NCI-H146 treated with DMSO at 0.1 percent for 48 hours (cell line): ENCODE results near the gene PNLDC1.
"Not testable (repeated sequence)": the region's sequence is repeated elsewhere in the genome, so short reads cannot be mapped to it uniquely, and the experiment has no call there.

Experiments
- DNase-seq: peaks from one replicate; lab custom pipeline; 2025; ENCODE audit not compliant: unreplicated experiment; lab: John Stamatoyannopoulos, UW

The PNLDC1 gene

GRCh38 chr6:159778542-159779103 lies 21.5 kb upstream of the PNLDC1 start:
- no peak for DNase-seq

GRCh38 chr6:159788276-159788675 lies 11.8 kb upstream of the PNLDC1 start:
- DNase-seq: no peak

DNA sequence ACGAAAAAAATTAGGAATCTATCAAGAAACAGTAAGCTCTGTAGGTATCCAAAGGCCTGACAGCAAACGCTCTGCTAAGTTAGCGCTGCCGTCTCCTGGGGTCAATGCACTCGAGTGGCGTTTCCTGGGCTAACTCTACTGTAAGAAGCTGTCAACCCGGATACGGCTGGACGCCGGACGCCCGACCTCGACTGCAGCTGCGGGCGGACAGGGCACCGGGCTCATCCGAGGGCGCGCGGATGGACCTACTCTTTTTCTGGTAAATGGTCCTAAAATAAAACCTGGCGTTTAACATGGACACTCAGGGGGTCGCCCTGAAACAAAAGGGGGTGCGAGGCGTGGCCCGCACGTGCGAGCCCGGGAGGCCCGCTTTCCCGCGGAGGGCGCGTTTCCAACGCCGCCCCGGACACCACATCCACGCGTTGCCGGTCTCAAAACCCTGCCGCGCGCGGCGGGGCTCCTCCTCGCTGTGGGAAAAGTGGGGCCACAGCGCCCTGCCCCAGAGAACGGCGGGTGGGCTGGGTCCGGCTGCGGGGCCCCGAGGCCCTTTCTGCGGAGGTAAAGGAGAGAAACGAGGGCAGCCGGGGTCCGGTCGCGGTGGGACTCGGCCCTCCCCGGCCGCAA lies 11.2 kb upstream of the PNLDC1 start:
- DNase-seq: no peak

- peak; percentile 100 for DNase-seq
These were observed 10.5 kb upstream of the PNLDC1 start, which contains the start of gene TCP1 for GRCh38 chr6:159789377-159790148. Gene TCP1, minus strand, starts transcription at chr6:159789602. Its CDS starts 134 bp downstream, at chr6:159789468.

GRCh38 chr6:159790149-159790955 lies 9.7 kb upstream of the PNLDC1 start, which contains the start of gene MRPL18:
Gene MRPL18, plus strand, starts transcription at chr6:159790467. Its CDS starts 121 bp downstream, at chr6:159790588.
- DNase-seq: peak; percentile 98

DNA sequence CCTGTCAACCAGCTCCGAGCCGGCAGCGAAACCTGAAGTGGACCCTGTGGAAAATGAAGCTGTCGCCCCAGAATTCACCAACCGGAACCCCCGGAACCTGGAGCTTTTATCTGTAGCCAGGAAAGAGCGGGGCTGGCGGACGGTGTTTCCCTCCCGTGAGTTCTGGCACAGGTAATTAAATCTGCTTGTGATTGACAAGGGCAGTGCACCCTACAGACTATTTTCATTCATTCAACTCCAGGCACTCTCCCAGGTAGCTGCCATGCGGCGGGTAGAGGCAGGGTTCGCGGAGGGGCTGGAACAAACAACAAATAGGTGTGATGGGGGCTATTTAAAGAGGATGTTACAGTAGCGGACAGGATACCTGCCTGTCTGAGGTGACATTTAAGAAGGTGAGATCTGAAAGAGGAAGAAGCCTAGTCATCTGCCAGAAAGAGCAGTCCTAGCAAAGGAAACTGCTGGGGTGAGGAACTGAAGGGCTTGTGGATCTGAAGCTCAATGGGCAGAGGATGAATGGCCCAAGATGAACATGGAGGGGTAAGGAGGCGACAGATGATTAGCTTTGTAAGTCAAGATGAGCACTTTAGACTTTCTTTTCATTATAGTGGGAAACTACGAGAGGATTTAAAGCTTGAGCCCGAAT lies 9.0 kb upstream of the PNLDC1 start:
- peak; percentile 42 for DNase-seq

DNA sequence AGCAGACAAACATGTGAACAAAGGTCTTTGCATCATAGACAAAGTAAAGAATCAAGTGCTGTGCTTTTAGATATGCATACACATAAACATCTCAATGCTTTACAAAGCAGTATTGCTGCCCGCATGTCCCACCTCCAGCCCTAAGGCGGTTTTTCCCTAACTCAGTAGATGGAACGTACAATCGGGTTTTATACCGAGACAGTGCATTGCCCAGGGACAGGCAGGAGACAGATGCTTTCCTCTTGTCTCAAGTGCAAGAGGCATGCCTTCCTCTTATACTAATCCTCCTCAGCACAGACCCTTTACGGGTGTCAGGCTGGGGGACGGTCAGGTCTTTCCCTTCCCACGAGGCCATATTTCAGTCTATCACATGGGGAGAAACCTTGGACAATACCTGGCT lies 5.1 kb upstream of the PNLDC1 start:
- not testable (repeated sequence) for DNase-seq

- no peak for DNase-seq
These were observed 2.5 kb upstream of the PNLDC1 start for GRCh38 chr6:159797554-159797953.

GRCh38 chr6:159801935-159802334 lies 1.9 kb downstream of the PNLDC1 start:
- no peak for DNase-seq

GRCh38 chr6:159804504-159804903 lies 4.4 kb downstream of the PNLDC1 start:
- no peak for DNase-seq

- no peak for DNase-seq
These were observed 5.5 kb downstream of the PNLDC1 start for GRCh38 chr6:159805440-159806020.

GRCh38 chr6:159806021-159806458 lies 6.0 kb downstream of the PNLDC1 start:
- no peak for DNase-seq

DNA sequence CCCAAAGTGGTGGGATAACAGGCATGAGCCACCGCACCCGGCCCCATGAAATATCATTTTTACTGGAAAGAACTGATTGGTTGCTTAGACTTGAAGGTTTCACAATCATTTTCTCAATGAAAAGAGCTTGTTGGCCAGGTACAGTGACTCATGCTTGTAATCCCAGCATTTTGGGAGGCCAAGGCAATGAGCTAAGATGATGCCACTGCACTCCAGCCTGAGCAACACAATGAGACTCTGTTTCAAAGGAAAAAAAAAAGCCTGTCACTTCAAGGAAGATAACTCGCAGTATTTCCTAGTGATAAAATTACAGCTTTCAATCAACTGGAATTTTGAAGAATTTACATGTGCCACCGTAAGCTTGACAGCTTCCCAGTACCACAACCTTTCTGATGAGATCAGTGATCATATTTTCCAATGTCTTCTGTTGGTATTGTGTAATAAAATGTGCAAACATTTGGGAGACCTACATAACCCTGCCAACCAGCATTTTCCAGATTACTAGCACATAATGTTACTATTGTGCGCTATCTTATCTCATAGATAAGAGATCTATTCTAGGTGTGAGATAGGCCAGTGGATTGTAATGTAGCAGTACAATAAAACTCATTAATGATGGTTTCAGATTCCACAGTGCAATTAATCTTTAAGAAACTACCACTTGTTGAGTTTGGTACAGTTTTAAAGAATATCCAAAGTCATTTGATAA lies 7.2 kb downstream of the PNLDC1 start:
- peak; percentile 90 for DNase-seq

- DNase-seq: no peak
These were observed 8.6 kb downstream of the PNLDC1 start for GRCh38 chr6:159808647-159809046.

DNA sequence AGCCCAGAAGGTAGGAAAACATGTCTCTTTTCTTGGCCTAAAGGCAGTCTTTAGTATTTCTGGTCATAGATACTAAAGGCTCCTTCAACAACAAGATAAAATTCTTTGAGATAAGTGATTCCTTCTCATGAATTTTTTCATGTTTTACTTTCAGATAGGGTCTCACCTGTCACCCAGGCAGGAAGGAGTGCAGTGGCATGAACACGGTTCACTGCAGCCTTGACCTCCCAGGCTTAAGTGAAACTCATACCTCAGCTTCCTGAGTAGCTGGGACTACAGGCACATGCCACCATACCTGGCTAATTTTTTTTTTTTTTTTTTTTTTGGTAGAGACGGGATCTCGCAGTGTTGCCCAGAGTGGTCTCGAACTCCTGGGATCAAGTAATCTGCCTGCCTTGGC lies 9.1 kb downstream of the PNLDC1 start:
- no peak for DNase-seq

GRCh38 chr6:159813781-159814180 lies 13.7 kb downstream of the PNLDC1 start:
- DNase-seq: no peak

- no peak for DNase-seq
These were observed 15.3 kb downstream of the PNLDC1 start for GRCh38 chr6:159815410-159815809.

DNA sequence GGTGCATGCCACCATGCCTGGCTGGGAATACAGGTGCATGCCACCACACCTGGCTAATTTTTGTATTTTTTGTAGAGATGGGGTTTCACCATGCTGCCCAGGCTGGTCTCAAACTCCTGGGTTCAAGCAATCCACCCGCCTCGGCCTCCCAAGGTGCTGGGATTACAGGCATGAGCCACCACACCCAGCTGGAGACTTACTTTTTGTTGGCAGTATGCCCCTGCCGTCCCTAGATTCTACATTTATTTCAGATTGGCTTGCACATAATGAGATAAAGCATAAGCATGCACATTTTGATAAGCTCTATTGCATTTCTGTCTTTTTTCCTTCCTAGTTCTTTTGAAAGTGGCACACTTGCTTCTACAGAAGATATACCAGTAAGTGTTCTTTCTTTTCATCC lies 16.7 kb downstream of the PNLDC1 start:
- DNase-seq: not testable (repeated sequence)

- no peak for DNase-seq
These were observed 18.1 kb downstream of the PNLDC1 start for GRCh38 chr6:159817951-159818739.
